Rectal smooth muscle tissue (tissue), 1 donor: Measurements from ENCODE around the gene JAGN1.
"Not testable (repeated sequence)": the region's sequence is repeated elsewhere in the genome, so short reads cannot be mapped to it uniquely, and the experiment has no call there.

ENCODE experiments used
- H3K27ac ChIP-seq: one replicate; pipeline ENCODE4 v1.7.0; 2013; ENCODE audit warnings: low read depth, low read length, inconsistent platforms
- H3K27me3 ChIP-seq: one replicate; pipeline ENCODE4 v1.7.0; 2013; ENCODE audit warnings: low read length; ENCODE audit not compliant: control insufficient read depth, insufficient read depth
- H3K36me3 ChIP-seq: one replicate; pipeline ENCODE4 v1.7.0; 2013; ENCODE audit warnings: low read length; ENCODE audit not compliant: control insufficient read depth, insufficient read depth
- H3K4me1 ChIP-seq: one replicate; pipeline ENCODE4 v1.7.0; 2013; ENCODE audit warnings: low read length; ENCODE audit not compliant: control insufficient read depth, insufficient read depth
- H3K4me3 ChIP-seq: one replicate; pipeline ENCODE4 v1.7.0; 2013; ENCODE audit warnings: low read length
- H3K9ac ChIP-seq: one replicate; pipeline ENCODE4 v1.7.0; 2013; ENCODE audit warnings: low read length

JAGN1 gene

DNA sequence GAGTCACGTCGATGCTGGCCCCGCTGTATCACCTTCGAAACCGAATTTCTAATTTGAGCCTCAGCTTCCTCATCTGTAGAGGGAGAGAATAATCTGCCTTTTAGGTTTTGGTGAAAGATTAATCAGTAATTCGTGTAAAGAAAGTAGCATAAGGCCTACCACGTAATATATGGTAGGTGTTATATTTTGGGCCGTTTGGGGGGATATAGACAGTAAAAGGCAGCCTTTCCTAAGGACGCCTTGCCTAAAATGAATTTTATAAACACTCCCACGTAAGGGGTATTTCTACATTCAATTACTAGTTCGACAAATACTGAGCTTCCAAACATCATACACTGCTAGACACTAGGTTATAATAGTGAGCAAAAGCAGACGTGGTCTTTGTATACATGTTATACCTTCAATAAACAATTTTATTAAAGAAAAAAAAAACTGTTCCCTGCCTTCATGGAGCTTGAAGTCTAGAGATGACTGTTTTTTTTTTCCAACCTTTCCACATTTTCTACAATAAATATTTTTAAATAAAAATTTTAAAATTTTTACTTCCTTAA, 737 bp downstream of the JAGN1 start:
- Histone ChIP-seq H3K27me3 (no peaks in the 10 kb centered on the region), H3K9ac (peak overlapping the region; percentile 100), H3K27ac (peak overlapping the region; percentile 99), H3K4me1 (no peaks in the 10 kb centered on the region), H3K4me3 (peak overlapping the region; percentile 97), H3K36me3 (peaks cover 14% of the 10 kb centered on the region)

DNA sequence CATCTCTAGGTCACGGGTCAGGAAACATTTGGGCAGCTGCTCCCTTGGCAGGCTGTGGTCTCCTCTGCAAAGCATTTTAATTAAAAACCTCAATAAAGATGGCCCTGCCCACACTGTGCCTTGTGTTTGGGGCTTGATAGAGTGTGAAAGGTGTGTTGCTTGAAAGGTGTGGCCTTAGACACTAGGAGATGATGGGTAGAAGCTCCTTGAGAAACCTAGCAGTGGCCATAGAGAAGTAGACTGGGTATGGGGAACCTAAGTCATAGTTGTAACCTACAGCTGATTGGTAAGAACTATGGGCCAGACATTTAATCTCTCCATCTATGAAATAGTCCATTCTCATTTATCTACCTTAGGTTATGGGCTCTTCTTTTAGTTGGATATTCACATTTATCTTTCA, 3.3 kb downstream of the JAGN1 start:
- Histone ChIP-seq H3K27ac (no peak overlapping the region), H3K9ac (no peak overlapping the region), H3K36me3 (peaks cover 14% of the 10 kb centered on the region), H3K4me3 (no peak overlapping the region), H3K4me1 (no peaks in the 10 kb centered on the region), H3K27me3 (no peaks in the 10 kb centered on the region)

DNA sequence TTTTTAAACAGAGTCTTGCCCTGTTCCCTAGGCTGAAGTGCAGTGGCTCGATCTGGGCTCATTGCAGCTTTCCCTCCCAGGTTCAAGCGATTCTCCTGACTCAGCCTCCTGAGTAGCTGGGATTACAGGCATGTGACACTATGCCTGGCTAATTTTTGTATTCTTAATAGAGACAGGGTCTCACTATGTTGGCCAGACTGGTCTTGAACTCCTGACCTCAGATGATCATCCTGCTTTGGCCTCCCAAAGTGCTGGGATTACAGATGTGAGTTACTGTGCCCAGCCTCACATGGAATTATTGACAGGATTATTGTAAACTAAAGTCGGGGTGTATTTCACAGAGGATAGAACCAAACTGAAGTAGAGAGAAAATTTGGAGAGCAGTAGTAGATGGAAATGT, 5.3 kb downstream of the JAGN1 start:
- H3K27ac ChIP-seq, H3K4me3 ChIP-seq, H3K27me3 ChIP-seq, H3K9ac ChIP-seq, H3K4me1 ChIP-seq: not testable (repeated sequence)
- H3K36me3 ChIP-seq: peaks cover 14% of the 10 kb centered on the region

DNA sequence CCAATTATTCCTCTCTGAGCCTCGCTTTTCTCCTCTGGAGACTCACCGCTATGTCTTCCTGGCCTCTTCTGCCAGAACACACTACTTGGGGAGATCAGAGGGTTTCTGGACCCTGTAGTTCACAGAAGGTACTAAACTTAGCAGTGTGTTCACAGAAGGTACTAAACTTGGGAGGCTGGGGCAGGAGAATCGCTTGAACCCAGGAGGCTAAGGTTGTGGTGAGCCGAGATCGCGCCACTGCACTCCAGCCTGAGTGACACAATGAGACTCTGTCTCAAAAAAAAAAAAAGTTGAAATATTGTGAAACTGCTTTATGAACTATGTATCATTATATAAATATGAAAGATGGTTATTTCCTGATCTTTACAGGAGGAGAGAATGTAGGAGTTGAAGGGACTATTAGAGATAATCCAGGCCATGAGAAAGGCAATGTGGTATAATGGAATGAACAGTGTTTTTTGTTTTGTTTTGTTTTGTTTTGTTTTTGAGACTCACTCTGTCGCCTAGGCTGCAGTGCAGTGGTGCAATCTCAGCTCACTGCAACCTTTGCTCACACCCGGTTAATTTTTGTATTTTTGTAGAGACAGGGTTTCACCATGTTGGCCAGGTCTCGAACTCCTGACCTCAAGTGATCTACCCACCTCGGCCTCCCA, 6.5 kb downstream of the JAGN1 start:
- not testable (repeated sequence) for H3K4me3 ChIP-seq, H3K4me1 ChIP-seq, H3K27me3 ChIP-seq, H3K9ac ChIP-seq, H3K27ac ChIP-seq
- H3K36me3 ChIP-seq: peaks cover 14% of the 10 kb centered on the region

DNA sequence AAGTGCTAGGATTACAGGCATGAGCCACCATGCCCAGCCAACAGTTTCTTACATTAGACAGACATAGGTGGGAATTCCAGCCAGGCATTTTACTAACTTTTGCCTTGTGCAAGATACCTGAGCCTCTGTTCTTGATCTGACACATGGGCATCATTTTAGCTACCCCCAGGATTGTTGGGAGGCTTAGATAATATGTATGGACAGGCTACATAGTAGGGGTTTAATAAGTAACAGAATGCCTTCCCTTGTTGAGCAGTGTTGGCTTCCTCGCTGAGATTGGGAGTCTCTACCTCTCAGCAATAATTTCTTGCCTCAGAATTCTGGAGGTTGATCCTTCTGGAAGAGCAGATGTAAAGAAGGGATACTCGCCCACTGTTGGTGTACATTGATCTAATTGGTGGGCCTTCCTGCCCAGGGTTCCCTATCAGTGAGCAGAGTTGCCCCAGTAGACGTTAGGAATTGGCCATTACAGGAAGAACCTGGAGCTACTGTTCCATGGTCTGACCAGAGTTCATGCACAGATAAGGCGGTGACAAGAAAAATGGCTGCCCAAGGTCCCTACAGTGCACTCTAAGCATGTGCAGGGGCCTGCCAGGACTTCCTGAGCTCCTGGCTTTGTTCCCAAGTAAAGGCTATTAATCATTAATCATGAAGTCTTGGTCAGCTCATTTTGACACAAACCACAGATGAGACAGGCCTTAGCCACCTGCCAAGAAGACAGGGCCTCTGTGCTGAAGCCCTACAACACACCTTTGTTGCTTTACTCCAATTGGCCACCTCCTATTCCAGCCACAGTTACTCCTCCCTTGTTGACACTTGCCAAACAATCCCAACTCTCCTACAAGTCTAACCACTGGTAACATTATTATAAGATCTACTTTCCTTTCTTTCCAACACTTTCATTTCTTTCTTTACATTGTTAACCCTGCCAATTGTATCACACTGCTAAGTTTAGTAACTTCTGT, 7.3 kb downstream of the JAGN1 start:
- H3K27ac ChIP-seq: no peak overlapping the region
- H3K27me3 ChIP-seq: no peaks in the 10 kb centered on the region
- H3K9ac ChIP-seq: no peak overlapping the region
- peaks cover 11% of the 10 kb centered on the region for H3K36me3 ChIP-seq
- H3K4me1 ChIP-seq: no peaks in the 10 kb centered on the region
- no peak overlapping the region for H3K4me3 ChIP-seq

DNA sequence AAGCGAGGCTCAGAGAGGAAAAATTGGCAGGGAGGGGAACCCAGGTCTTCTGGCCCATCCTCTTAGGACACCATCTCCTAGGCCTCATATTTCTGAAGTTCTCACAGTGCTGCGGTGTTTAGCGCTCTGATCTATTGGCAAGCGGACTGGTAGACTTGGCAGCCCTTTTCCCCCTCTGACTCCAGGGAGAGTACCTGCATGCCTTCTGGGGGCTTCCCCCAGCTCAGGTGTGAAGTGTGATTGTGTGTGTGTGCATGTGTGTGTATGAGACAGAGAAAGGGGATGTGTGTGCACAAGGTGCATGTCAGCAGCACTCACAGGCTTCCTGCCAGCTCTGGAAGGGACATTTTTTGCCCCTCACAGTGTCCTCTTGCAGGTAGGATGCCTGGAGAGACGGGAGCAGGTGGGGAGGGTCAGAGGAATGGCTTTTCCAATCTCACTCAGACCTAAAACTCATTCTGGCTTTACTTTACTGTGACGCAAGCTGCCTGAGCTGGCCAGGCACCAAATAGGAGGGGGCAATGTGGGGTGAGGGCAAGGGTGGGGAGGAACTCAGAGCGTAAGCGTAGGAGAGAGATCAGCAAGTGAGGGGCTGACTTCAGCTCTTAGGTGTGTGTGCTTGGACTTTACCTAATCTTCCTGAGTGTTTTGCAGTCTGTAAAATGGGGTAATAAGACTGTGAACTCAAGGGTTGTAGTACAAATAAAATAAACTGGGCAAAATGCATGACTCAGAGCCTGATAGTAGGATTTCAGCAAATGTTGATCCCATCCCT, 8.2 kb downstream of the JAGN1 start:
- H3K27ac ChIP-seq: no peak overlapping the region

DNA sequence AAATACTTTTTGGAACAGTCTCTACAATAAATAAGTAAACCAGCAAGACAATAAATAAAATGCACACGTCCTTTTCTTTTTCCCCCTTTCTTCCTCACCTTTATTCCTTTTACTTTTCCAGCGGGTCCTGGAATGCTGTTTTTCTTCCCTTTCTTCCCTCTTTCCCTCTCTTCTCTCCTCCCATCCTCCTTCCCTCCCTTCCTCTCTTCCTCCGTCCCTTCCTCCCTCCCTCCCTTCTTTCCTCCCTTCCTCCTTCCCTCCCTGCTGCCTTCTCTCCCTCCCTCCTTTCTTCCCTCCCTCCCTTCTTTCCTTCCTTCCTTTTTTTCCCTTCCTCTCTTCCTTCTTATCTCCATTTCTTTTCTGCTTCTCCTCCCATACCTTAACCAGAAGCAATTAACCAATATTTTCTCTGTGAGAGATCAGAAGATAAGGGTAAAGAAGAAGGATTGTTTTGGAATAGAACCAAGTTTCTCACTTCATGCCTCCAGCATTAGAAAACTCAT, 8.9 kb downstream of the JAGN1 start:
- Histone ChIP-seq H3K27me3 (no peaks in the 10 kb centered on the region), H3K27ac (no peak overlapping the region), H3K36me3 (no peaks in the 10 kb centered on the region), H3K9ac (no peak overlapping the region), H3K4me3 (no peak overlapping the region), H3K4me1 (no peaks in the 10 kb centered on the region)

More for the DNA sequence above, 8.2 kb downstream of the JAGN1 start:
- Histone ChIP-seq H3K9ac (no peak overlapping the region), H3K36me3 (peaks cover 2% of the 10 kb centered on the region), H3K4me3 (no peak overlapping the region), H3K4me1 (no peaks in the 10 kb centered on the region), H3K27me3 (no peaks in the 10 kb centered on the region)

DNA sequence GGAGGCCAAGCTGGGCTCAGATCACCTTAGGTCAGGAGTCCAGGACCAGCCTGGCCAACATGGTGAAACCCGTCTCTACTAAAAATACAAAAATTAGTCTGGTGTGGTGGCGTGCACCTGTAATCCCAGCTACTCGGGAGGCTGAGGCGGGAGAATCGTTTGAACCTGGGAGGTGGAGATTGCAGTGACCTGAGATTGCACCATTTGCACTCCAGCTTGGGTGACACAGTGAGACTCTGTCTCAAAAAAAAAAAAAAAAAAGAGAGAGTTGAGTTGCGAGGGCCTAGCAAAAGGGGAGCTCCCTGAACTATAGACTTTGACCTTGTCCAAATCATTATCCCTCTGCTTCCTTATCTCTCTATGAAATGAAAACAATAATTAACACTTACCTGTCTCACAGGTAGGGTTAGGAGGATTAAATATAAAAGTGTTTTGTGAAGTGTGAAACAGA, 10.6 kb downstream of the JAGN1 start:
- not testable (repeated sequence) for H3K27me3 ChIP-seq, H3K4me3 ChIP-seq, H3K27ac ChIP-seq, H3K4me1 ChIP-seq, H3K9ac ChIP-seq, H3K36me3 ChIP-seq

DNA sequence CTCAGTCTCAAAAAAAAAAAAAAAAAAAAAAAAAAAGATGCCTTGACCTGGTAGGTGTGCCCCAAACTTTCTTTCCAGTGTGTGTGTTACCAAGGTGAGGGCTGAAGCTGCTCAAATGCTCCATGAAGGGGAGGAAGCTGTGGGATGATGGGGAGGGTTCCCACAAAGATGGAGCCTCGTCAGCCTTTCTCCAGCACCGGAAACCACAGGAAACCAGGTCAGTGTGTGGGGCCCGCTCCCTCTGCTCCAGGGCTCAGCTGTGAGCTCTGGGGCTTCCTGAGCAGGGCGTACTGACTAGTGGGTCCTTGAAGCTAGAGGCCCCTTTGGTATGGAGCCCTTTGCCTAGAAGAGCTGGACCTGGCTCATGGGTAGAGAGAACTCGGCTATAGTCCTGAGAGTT, 11.6 kb downstream of the JAGN1 start:
- Histone ChIP-seq H3K36me3 (peaks cover 3% of the 10 kb centered on the region), H3K27me3 (no peaks in the 10 kb centered on the region), H3K27ac (no peak overlapping the region), H3K4me1 (no peaks in the 10 kb centered on the region), H3K4me3 (peak overlapping the region; percentile 31), H3K9ac (no peak overlapping the region)

DNA sequence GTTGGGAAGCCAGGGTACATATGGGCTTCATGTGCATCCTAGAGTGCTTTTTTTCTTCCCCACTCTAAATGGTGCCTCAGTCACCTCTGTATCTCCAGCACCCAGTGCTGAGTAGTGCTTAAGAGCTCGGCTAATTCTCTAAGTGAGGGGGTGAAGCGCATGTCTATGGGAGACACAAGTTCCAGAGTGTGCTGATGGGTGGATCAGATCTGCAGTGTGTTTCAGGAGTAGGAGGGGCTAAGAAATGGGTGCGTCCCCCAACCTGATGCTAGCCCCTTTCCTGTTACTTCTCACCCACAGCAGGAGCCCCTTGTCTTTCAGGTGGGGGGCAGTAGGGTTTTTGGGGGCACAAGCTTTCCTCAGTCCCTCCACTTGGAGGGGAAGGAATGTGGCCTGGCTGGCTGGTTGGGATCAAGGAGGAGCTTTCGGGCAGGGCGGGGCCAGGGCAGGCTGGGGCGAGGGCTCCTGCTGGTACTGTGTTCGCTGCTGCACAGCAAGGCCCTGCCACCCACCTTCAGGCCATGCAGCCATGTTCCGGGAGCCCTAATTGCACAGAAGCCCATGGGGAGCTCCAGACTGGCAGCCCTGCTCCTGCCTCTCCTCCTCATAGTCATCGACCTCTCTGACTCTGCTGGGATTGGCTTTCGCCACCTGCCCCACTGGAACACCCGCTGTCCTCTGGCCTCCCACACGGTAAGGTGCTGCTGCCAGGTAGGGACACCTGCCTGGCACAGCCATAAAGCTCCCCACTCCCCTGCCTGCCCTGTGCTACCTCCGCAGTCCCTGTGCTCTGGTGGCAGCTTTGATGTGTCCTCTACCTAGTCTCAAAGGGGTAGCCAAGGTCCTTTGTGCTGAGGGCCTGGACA, 12.2 kb downstream of the JAGN1 start, which contains the start of gene IL17RE:
Gene IL17RE, plus strand, starts transcription at position 477 of the 866 bp plus-strand sequence. Its CDS starts 85 bp downstream, at position 562.
- Histone ChIP-seq H3K27ac (no peak within 1 kb of the TSS), H3K9ac (peak within 1 kb of the TSS; percentile 2), H3K4me1 (no peaks in the 10 kb centered on the region), H3K36me3 (peaks cover 3% of the 10 kb centered on the region), H3K27me3 (no peaks in the 10 kb centered on the region), H3K4me3 (peak within 1 kb of the TSS; percentile 49)

DNA sequence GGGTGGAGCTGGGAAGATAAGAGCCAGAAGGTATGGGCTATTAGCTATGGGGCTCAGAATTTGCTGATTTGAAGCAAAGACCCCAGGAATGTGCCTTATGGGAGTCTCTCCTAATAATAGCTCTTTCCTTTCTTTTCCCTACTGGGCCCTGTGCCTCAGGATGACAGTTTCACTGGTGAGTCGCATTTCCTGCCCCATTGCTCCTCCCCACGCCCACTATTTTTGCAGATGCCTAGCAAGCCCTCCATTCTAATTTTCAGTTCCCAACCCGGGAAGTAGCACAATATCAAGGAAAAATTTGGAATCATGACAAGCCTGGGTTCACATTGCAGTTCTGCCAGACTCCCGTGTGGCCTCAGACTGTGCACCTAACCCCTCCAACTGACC, 12.8 kb downstream of the JAGN1 start:
- H3K27ac ChIP-seq: no peak overlapping the region
- peaks cover 3% of the 10 kb centered on the region for H3K36me3 ChIP-seq
- no peaks in the 10 kb centered on the region for H3K27me3 ChIP-seq
- H3K9ac ChIP-seq: peak overlapping the region; percentile 2
- H3K4me1 ChIP-seq: no peaks in the 10 kb centered on the region
- H3K4me3 ChIP-seq: peak overlapping the region; percentile 49
